GM18858 (cell line): ENCODE measurements around the gene NSG2.

ENCODE experiments used
- ATAC-seq: cut with Tn5 transposase; IDR thresholded peaks from one replicate; pipeline ENCODE4 v1.9.1; 2021; ENCODE audit not compliant: unreplicated experiment

NSG2 gene

DNA sequence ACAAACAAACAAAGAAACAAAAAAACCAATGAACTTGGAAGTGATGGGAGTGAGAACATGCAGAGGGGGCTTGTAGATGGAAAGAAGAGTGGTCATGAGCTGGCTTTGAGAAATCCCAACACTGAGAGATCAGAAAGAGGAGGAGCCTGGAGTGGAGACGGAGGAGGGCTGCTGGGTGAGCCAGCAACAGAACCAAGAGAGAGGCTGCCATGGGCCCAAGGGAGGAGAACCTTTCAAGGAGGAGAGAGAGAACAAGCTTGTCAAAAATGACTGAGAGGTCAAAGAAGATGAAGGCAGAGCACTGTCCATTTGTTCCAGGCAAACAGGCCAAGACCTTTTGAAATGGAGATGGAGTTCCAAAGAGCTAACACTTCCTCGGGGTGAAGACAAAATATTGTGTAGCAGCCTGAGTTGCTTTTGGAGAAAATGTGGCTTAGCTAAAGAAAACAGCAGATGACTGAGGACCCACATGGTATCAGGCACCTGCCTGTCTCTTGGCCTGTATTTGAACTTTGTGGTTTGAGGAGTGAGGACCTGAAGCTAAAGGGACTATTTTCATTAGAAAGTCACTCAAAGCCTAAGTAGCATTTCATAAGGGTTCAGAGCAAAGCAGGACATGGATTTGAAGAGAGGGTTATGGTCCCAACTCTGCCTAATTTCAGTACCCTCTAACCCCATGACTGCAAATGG is 13.1 kb downstream of the NSG2 start:
- no peak for ATAC-seq

DNA sequence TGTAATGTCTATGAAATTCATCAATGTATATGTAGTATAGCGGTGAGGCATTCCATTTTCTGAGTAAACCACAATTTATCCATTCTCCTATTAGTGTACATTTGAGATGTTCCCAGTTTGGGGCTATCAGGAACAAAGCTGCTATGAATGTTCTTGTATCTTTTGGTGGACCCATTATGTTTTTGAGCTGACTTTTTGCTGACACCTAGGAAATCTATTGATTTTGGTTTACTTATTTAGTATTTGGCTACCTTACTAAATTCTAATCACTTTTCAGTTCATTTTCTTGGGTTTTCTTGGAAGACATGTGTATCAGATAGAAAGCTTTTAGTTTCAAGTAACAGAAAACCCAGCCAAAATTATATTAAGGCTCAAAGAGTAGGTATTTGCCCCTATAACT is 13.7 kb downstream of the NSG2 start:
- ATAC-seq = no peak

DNA sequence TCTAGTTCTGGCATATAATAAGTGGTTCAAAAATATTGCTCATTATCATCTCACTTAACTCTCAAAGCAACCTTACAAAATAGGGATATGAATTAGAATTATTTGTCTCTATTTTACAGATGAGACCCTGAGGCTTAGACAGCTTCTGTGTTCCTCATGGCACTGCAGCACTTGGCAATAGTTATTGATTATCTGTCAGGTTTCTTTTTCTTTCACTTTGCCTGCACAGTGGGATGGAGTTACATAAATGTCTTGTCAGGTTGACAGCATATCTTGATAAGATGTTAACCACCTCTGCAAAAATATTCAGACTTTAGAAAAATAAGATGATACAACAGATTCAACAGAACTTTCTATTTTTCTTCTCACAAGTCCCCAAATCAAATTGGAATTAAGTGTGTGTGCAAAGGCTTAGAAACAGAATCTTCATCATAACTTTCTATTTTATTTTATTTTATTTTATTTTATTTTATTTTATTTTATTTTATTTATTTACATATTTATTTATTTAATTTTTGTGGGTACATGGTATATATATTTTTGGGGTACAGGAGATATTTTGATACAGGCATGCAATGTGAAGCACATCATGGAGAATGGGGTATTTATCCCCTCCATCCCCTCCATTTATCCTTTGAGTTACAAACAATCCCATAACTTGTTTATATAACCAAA is 17.7 kb downstream of the NSG2 start:
- no peak for ATAC-seq

DNA sequence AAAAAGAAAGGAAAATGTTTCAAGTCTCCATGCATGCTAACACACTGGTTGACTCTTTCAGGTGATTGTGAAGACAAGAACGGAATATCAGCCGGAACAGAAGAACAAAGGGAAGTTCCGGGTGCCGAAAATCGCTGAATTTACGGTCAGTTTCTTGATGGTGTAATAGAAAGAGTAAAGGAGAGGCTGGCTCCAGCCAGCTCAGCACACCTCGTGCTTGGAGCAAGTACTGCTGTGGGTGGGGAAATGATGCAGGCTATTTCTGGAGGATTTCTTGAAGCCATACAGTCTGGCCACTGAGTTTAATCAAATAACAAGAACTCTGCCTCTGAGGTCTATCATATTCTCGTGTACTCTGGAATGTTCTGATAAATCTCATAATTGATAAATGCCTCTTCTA is 18.7 kb downstream of the NSG2 start:
- ATAC-seq = no peak

DNA sequence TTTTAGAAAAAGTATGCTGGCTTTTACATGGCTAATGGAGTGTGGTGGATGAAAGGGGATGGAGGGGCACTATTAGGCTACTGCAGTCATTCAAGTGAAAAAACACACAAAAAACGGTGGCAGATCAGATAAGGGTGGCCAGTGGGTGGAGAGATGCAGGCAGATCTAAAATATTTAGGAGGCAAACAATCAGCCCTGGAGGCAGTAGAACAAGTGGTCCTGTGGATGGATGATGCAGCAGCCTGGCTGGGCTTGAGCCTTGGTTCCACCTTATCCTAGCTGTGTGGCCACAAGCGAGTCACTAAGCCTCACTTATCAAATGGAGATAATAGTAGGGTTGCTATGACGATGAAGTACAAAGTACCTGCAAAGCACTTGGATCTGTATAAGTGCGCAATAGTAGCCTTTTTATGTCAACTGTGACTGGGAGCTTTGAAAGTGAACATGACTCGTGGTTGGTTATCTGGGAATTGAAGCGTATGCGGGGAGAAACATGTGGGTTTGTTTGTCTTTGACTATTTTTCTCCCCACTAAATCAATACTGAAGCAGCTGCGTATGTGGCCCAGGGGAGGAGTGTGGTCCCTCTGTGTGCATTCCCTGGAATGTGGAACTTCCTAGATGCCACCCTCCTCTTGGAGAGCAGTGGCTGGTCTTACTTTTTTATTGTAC is 20.2 kb downstream of the NSG2 start:
- no peak for ATAC-seq

DNA sequence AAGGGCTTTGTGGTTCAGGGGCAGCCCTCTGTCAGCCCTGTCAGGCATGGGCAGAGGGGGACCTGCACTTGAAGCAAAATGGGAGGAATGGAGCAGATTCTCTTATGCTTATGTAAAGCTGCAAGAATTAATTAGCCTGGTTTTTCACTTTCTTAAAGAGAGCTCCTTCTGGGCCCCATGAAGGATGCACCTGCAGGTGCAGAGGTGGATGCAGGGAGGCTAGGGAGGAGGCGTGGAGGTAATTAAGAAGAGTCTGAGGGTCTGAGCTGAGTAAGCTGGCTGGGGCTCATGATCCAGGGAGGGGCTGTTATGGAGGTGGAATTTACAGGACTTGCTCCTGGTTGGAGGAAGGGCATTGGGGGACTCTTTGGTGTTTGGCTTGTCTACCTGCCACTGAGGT is 22.0 kb downstream of the NSG2 start:
- no peak for ATAC-seq

DNA sequence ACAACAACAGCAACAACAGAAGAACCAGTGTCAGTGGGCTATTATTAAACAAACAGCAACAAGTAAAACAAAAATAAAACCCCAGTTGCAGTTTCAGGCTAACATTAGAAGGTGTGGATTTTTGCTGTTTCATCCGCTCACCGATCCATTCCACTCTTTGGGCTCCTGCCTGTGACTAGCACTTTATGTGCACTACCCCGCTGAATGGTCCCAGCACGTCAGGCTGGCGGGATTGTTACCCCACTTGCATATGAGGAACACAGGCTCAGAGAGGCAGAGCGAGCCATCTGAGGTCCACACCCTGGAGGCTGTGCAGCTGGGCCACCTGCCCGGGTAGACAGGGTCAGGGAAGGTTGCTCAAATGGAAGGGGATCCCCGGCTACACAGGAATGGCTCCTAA is 26.0 kb downstream of the NSG2 start:
- no peak for ATAC-seq

DNA sequence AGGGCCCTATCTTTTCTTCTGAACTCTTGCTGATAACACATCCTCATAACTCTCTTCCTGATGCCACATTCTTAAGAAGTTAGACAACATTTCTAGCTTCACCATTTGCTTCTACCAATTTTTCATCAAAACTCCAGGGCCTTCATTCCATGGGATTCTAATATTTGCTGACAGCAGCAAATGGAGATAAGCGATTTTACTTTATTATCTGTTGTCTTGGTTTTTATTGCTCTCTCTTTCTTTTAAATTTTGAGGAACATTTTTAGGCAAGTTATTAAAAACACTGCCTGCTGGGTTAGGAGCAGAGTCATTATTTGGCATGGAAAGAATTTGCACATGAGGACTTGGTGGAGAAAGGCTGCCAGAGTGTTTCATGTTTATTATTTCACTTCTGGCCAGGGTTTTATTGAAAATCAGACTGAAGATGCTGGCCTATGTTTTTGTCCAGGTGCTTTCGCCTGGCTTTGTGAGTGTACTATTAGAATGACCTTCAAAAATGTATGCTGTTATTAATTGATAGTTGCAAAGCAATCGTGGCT is 27.7 kb downstream of the NSG2 start:
- ATAC-seq = no peak

DNA sequence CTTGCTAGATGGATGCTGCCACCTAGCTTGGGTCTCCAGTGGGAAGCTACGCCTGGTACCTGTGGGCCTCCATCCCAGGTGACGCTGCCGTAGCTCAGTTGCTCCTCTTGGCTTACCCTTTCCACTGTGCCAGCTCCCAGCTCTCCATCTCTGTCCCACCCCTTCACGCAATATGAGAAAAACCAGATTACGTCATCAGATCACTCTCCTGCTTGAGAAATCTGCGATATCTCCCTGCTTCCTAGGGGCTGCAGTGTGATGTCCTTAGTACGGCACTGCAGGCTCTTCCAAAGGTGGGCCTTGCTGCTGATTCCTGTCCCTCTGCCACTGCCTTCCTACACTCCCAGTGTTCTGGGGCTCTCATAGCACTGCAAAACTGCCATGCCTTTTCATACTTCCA is 28.9 kb downstream of the NSG2 start:
- ATAC-seq = no peak

DNA sequence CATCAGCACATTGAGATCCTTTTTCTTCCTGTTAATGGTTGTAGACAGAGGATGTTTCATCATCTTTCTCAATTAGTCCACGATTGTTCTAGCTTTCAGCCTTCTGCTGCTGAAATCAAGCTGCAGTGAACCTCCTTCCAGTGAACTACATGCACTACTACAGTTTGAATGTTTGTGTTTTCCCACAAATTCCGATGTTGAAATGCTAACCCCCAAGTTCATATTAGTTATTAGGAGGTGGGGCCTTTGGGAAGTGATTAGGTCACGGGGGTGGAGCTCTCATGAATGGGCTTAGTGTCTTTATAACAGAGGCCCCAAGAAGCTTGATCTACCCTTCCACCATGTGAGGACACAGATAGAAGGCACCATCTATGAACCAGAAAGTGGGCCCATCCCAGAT is 32.9 kb downstream of the NSG2 start:
- ATAC-seq = no peak

DNA sequence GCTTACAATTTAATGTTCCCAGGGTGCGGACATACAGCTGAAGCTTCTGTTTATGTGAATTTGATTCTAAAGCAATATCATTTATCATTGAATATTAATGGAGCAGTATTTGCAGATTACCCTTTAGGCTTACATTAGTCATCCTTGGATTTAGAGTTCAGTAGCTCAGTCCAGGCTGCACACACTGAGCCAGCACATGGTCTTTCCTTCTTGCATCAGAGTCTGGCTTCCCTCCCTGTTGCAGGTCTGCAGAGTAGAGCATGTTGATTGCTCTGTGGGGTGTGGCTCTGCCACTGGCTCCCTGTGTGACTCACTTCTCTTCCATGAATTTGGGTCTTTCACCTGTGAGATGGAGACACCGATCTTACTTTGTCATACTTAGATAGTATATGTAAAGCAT is 36.8 kb downstream of the NSG2 start:
- ATAC-seq = no peak

DNA sequence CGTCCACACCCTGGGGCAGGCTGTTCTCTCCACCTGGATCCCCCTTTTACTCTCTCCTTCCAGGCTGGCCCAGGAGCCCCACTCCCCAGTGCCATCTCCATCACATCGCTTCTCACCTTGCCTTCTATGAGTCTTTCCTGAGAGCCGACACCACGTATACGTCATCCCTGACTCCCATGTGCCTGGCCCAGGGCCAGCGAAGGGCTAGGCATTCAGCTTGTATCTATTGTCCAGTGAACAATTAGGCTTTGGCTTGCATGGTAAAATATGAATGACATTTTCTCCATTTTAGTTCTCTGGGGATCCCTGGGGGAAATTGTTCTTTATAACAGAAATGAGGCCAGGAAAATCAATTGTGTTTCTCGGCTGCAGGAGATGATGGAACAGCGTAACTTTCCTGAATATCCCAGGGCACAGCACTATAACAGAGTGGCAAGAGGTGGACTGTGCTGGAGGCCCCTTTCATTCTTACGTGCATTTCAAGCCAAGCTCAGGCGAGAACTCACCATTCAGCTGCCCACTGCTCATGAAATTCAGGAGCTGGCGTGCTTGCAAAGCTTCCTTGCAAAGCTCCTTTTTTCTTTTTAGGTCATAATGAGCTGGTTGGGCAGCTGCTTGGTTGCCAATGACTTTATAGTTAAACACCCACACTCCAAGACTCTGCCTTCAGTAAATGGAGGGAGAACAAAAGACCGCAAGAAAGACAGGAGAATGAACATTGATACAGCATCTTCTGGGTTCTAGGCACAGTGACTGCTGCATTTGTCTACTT is 37.7 kb downstream of the NSG2 start:
- no peak for ATAC-seq

DNA sequence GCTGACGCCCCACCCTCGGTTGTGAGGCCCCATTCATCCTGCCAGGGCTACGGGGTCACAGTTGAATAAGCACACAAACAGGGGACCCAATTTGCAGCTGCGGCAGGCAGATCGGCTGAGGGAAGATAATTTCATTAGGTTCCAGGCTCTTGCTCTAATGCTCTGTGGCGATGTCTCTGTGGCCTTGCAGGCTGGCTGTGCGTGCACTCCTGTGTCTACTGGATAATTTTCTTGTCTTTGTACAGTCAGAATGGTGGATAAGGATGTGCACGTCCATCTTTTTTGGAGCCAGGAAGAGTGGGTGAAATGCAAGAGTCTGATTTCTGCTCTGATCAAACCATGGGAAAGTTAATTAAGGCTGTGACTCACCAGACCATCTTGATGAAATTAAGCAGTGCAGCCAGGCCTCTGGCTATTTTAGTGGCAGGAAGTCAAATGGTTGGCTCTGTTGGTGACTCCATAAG is 39.2 kb downstream of the NSG2 start:
- ATAC-seq = no peak

DNA sequence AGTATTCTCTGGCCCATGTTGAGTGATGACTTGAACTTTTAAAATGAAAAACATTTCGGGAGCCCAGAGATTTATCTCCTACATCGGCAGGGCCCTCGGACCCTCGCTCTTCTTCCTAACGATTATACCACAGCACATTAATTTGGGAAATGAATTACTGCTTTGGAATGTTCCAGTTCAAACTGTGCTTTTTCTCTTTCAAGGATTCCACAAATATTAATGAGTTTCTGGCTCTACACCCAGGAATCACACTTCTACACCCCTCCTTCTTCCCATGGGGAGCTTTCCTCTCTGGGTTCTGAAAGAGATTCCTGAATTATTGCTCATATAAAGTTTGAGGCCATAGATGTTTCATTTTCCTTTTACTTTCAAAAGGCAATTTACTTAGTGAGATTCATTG is 41.2 kb downstream of the NSG2 start:
- no peak for ATAC-seq

DNA sequence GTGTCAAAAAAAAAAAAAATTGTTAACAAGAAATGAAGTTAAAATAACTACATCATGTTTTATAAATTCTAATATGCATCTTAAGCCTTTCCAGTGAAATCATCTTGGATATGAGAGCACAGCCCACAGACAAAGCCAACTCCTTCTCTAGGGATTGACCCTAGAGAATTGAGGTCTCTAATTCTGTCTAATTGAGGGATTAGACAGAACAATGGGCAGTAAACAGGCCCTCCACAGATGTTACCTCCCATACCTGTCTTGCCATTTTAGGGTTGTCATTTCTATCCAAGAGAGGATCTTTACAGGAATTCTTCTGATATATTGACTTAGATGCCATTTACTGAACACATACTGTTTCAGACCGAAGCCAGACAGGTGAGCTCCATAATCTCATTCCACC is 42.3 kb downstream of the NSG2 start:
- ATAC-seq = no peak

DNA sequence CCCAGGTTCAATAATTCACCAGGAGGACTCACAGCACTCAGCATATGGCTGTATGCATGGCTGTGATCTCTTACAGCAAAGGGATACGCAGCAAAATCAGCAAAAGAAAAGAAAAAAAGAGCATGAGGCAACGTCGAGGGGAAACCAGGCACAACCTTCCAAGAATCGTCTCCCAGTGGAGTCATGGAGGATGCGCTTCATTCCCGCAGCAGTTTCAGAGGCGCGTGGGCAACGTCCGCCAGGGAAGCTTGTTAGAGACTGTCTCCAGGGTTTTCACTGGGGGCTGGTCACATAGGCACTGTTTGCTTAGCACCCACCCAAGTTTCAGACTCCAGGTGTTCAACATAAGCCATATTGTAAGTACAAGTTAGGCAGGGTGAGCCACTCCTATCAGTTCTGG is 44.6 kb downstream of the NSG2 start:
- no peak for ATAC-seq

DNA sequence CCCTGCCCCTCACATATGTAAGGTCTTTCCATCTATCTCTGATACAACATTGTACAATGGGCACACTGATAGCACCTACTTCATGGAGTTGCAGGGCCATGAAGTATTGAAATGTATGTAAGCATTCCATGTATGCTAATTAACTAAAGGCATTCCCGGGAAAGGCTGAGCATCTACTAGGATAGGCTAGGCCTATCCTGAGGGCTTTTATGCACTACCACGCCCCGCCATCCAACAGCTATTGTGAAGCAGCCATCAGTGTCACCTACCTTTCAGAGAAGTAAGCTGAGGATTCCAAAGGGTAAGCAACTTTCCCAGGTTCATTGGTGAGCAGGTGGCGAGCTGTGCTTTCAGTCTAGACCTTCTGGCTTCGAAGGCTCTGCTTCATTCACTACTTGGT is 47.6 kb downstream of the NSG2 start:
- ATAC-seq = no peak

DNA sequence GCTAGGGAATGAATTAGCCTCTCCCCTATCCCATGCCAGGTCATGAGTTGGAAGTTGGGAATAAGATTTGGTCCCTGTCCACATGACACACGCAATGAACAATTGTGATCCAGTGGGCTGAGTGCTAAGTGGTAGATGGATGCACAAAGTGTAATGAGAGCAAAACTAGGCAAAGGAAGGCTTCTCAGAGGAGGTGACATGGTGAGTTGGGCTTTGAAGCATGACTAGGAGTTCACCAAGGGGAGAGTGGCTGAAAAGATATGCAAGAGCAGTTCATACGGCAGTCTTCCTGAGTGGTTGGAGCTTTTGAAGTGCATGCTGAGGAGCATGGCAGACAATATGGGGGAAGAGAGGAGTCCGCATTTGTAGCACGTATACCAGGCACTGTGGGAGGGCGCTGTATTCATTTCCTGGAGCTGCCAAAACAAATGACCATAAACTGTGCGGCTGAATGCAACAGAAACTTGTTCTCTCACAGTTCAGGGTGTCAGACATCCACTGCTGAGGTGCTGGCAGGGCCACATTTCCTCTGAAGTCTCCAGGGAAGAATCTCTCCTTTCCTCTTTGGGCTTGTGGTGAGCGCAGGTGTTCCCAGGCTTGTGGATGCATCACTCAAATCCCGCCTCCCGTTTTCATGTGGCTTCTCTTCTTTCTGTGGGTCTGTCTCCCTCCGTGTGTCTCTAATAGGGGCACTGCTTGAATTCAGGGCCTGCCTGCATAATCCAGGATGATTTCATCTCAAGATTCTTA is 49.5 kb downstream of the NSG2 start:
- no peak for ATAC-seq

DNA sequence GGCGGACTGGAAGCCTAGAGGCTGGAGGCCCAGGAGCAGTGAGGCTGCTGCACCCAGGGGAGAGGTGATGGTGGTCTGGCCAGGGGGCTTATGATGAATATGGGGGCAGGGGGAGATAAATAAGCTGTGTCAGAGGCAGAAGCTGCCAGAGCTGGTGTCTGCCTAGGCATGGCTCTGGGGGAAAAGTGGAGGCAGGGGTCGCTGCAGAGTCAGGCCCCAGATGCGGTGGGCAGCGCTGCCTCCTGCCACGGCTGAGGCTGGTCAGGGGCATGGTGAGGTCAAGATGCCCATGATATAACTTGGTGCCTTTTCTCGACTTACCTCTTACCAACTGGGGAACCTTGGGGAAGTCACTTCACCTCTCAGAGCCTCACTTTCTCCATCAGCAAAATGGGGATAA is 51.1 kb downstream of the NSG2 start:
- no peak for ATAC-seq

DNA sequence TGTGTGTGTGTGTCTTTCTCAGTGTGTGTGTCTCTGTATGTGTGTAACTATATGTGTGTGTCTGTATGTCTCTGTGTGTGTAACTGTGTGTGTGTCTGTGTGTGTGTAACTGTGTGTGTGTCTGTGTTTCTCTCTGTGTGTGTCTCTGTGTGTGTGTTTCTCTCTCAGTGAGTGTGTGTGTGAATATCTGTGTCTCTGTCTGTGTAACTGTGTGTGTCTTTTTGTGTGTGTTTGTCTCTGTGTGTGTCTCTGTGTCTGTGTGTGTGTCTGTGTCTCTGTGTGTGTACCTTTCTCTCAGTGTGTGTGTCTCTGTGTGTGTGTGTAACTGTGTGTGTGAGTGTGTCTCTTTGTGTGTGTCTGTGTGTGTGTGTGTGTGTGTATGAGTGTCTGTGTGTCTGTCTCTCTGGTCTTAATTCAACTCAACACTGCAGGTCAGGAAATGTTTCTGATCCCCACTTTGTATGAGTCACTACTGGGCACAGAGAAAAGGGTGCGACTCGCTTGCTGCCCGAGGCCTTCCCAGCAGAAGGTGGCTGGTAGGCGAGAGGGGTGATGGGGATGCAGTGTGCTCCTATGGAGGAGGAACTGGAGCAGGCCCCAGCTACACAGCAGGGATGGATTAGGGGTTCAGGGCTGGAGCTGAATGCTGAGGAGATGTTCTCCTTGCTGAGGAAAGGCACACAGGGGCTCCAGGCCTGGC is 52.1 kb downstream of the NSG2 start:
- ATAC-seq = no peak
